ENCODE measurements around the gene SPHKAP.
"Not testable (repeated sequence)": the region's sequence is repeated elsewhere in the genome, so short reads cannot be mapped to it uniquely, and the experiment has no call there.

Gene SPHKAP

GRCh38 chr2:228103379-228103778 lies 78.1 kb downstream of the SPHKAP start:
- no peak for DNase-seq (ENCODE audit: low read depth in 2 of 2)

DNA sequence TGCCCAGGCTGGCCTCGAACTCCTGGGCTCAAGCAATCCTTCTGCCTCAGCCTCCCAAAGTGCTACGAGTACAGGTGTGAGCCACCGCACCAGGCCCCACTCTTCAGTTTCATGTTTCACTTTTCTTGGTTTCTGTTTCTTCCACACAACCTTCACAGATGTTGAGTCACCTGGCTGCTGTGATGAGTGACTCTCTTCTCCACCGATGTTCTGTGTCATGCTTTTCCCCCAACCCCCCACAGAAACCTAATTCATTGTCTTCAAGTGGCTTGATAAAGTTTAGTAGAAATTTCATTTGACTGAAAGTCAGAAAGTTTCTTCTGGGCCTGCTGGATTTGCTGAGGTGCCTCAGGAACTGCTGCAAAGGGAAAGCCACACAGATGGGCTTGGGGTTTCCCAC lies 78.5 kb downstream of the SPHKAP start:
- DNase-seq (ENCODE audit: low read depth in 2 of 2), result no peak

GRCh38 chr2:228094377-228094921 lies 87.0 kb downstream of the SPHKAP start:
- no peak for DNase-seq (ENCODE audit: low read depth in 2 of 2)

DNA sequence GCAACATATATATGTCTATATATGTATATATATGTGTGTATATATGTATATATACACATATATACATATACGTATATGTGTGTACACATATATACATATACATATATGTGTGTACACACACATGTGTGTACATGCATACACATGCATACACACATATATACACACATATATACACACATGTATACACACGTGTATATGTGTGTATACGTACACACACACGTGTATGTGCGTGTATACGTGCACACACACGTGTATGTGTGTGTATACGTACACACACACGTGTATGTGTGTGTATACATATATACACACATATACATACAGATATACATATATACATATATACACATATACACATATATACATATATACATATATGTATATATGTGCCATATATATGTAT lies 89.4 kb downstream of the SPHKAP start:
- DNase-seq (ENCODE audit: low read depth in 2 of 2), result no peak

GRCh38 chr2:228086561-228086960 lies 94.9 kb downstream of the SPHKAP start:
- no peak for DNase-seq (ENCODE audit: low read depth in 2 of 2)

GRCh38 chr2:228084717-228085116 lies 96.8 kb downstream of the SPHKAP start:
- no peak for DNase-seq (ENCODE audit: low read depth in 2 of 2)

GRCh38 chr2:228083131-228083530 lies 98.4 kb downstream of the SPHKAP start:
- DNase-seq (ENCODE audit: low read depth in 2 of 2), result no peak

DNA sequence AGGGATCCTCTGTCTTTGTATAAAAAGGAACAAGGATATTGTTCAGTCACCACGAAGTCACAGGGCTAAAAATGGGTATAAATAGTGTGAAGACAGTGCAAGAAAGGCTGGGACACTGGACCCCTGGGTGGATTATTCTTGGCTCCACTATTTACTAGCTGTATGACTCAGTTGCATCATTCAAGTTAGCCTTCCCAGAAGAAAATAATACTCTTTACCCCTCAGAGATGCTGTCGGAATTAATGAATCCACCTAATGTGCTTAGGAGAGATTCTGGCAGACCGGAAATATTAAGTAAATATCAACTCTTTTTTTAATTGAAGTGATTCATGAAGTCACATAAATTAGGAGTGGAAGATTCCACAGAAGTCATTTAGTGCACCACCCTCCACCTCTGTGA lies 98.9 kb downstream of the SPHKAP start:
- DNase-seq (ENCODE audit: low read depth in 2 of 2), result no peak

DNA sequence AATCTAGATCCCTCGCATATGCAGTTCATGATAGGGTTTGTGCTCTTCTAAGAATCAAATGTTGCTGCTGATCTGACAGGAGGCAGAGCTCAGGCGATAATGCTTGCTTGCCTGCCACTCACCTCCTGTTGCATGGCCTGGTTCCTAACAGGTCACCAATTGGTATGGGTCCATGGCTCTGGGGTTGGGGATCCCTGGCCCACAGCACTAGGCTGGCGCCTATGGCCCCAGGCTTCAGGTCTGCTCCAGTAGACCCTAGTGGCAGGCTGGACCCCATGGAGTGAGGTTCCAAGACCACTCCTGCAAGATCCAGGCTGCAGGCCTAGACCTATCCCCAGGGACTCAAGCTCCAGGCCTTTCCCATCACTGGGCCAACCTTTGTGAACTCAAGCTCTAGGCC lies 102.3 kb downstream of the SPHKAP start:
- DNase-seq (ENCODE audit: low read depth in 2 of 2), result no peak

- DNase-seq (ENCODE audit: low read depth in 2 of 2), result not testable (repeated sequence)
These were observed 104.8 kb downstream of the SPHKAP start for GRCh38 chr2:228076695-228077094.

- no peak for DNase-seq (ENCODE audit: low read depth in 2 of 2)
These were observed 108.8 kb downstream of the SPHKAP start for GRCh38 chr2:228072669-228073068.

GRCh38 chr2:228067309-228067708 lies 114.2 kb downstream of the SPHKAP start:
- DNase-seq (ENCODE audit: low read depth in 2 of 2), result no peak

- DNase-seq (ENCODE audit: low read depth in 2 of 2), result no peak
These were observed 115.2 kb downstream of the SPHKAP start for GRCh38 chr2:228066126-228066798.

DNA sequence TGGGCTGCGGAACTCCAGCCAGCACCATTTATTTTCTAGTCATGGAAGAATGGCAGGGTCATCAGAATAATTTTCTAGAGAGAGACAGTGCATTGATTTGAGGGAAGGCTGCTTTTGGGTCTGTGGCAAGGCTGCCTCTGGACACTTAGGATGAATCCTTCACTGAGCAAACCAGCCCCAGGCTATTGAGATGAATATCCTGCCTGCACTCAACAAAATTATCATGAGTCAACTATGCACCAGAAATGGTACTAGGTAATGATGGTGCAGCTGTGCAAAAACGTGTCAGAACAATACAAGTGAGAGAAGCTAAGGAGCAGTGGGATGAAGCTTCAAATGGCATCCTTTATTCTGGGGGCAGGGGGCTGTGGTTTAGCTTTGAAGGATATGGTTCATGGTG lies 115.8 kb downstream of the SPHKAP start:
- no peak for DNase-seq (ENCODE audit: low read depth in 2 of 2)

DNA sequence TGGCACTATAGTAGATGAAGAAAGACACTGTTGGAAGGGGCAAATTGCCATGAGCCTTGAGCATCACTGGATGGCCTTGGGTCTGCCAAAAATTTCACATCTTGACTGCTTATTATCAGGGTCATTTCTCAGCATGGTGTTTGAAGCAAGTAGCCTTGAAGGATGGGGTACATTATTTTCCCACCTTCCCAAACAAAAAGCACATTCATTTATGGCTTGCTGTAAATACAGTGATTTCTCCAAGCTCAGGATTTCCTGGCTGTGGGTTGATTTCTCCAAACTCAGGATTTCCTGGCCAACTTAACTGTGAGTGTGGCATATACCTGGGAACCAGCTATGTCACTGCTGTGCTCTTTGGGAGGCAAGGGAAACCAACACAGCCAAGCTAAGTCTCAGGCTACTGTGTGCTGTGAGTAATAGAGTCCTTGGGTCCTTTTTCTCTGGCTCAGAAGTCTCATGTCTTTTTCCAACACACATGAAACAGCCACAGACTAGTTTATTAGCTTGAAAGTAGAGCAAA lies 116.6 kb downstream of the SPHKAP start:
- no peak for DNase-seq (ENCODE audit: low read depth in 2 of 2)

- DNase-seq (ENCODE audit: low read depth in 2 of 2), result no peak
These were observed 117.5 kb downstream of the SPHKAP start for GRCh38 chr2:228064024-228064423.

DNA sequence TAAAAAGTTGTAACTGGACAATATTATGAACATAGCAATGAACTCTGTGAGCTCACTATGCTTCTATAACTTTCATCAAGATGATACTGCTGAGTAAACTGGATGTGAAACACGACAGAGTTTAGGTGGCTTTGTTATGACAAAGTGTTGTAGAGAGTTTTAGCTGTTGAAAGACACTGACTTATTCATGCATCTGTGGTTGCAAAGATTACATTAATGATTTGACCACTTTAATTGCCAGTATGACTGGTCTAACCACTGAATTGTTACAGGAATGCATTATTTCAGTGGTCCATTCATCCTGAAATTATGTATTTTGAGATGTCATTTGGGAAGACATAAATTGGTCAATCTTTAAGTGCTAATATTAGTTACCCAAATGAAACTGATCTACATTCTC lies 117.9 kb downstream of the SPHKAP start:
- DNase-seq (ENCODE audit: low read depth in 2 of 2), result no peak

DNA sequence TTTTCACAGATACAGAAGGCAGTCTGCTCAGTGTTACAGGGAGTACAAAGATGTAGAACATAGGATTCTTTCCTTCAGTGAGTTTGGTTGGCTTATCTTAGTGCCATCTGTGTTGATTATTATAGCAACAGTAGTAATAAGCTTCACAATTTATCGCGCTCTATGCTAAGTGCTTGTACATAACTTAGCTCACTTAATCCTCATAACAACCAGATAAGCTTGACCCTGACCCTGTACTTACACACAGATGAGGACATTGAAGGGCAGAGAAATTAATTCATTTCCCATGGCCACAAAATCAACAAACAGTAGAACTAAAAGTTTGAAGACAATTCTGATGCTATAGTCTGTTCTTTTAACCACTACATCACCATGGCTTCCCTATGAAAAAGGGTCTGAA lies 121.8 kb downstream of the SPHKAP start:
- DNase-seq (ENCODE audit: low read depth in 2 of 2), result no peak

- no peak for DNase-seq (ENCODE audit: low read depth in 2 of 2)
These were observed 125.0 kb downstream of the SPHKAP start for GRCh38 chr2:228056293-228057097.

- no peak for DNase-seq (ENCODE audit: low read depth in 2 of 2)
These were observed 132.5 kb downstream of the SPHKAP start for GRCh38 chr2:228048838-228049490.

GRCh38 chr2:228040995-228041394 lies 140.5 kb downstream of the SPHKAP start:
- no peak for DNase-seq (ENCODE audit: low read depth in 2 of 2)
